ENCODE results near the gene PRDX3.

PRDX3 gene

DNA sequence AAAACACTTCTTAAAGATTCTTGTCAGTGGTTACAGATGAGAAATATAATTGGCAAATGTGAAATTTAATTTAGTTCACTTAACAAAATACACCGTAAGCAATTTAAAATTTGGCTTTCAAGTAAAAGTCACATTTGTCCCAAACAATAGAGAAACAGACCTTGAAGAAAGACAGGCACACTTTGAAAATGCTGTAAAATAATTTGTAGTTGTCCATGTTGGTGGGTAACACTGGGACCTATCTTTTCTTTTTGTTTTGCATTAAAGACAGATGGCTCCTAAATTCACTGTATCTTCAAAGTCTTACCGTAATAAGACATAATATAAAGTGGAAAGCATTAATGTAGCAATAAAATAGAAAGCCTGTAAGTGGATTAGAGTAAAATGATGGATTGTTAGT is 32.0 kb upstream of the PRDX3 start:
- TF ChIP-seq, protein P1, sequence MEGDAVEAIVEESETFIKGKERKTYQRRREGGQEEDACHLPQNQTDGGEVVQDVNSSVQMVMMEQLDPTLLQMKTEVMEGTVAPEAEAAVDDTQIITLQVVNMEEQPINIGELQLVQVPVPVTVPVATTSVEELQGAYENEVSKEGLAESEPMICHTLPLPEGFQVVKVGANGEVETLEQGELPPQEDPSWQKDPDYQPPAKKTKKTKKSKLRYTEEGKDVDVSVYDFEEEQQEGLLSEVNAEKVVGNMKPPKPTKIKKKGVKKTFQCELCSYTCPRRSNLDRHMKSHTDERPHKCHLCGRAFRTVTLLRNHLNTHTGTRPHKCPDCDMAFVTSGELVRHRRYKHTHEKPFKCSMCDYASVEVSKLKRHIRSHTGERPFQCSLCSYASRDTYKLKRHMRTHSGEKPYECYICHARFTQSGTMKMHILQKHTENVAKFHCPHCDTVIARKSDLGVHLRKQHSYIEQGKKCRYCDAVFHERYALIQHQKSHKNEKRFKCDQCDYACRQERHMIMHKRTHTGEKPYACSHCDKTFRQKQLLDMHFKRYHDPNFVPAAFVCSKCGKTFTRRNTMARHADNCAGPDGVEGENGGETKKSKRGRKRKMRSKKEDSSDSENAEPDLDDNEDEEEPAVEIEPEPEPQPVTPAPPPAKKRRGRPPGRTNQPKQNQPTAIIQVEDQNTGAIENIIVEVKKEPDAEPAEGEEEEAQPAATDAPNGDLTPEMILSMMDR (IDR thresholded peaks at IDR 0.05; ENCODE audit: low read depth, low read length): no peak
- no peak for DNase-seq (ENCODE audit: extremely low read depth, low read depth)

DNA sequence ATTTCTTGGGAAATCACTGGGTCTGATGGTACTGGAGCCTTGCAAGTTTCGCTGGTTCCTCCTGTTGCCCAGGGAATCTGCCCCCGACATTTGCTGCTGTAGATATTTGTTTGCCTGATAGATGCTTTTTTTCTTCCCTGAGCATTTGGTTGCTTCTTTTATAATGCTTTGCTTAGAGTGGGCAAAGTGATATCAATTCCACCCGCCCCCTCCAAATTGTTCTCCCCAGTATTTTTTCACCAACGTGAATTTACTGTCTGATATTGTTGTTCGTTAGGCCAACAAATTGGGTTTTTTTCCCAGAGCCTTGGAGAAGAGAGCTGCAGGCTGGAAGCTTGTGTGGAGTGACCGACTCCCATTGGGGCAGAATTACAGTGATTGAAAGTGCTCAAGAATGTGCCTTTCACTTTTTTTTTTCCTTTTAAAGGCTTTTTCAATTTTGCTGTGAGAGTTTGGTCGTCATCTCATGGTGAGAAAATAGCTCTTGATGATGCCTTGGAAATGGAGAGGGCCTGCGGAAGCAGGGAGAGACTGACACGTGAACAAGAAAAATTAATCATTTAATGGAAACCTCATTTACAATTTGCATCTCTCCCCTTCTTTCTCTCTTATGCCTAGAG is 31.2 kb upstream of the PRDX3 start:
- TF ChIP-seq, protein P1 (IDR thresholded peaks at IDR 0.05; ENCODE audit: low read depth, low read length): no peak
- no peak for DNase-seq (ENCODE audit: extremely low read depth, low read depth)

DNA sequence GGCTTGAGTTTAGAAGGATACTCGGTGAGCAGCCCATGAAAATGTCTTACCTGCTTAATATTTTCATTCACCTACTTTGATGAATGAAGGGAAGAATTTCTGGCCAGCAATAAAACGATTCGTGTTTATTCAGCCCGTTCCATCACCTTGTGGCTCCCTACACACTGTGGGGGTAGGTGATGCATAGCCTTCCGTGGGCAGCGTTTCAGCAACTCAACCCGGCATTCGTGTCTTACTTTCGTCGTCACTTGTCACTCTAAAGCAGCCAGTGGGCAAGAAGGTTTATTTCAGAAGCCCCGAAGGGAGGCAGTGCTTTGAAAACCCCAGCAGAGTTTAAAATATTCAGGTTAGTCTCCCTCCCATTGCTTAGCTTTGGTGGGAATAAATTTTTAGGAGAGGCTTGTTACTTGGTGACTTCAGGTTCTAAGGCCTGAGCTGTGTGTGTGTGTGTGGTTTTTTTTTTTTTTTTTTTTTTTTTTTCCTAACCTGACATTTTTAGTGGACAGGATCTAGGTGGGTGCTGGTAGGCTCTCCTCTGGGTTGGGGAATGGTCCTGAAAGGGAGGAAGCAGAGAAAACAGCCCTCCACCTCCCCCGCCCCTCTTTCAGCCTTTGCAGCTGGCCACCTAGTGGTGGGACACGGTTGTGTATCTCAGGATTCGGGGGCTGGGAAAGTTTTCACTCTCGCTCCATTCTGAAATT is 30.6 kb upstream of the PRDX3 start:
- no peak for DNase-seq (ENCODE audit: extremely low read depth, low read depth)
- TF ChIP-seq, protein P1 (IDR thresholded peaks at IDR 0.05; ENCODE audit: low read depth, low read length): peak; percentile 87

DNA sequence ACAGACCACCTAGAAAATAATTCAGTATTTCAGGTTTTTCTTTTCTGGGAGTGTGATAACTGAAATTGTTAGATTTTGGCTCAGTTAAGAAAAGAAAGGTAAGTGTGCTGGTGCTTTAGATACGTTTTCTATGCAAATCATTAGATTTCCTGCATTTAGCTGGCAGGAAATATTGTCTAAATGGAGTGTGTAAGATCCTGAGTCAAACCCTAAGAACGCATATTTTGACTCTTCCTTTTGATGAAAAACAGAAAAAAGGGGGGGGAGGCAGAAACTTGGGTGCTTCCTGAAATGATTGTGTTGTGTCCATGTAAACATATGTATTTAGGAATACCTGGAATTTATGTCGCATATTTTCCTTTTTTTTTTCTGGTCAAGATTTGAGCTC is 29.9 kb upstream of the PRDX3 start:
- no peak for DNase-seq (ENCODE audit: extremely low read depth, low read depth)

DNA sequence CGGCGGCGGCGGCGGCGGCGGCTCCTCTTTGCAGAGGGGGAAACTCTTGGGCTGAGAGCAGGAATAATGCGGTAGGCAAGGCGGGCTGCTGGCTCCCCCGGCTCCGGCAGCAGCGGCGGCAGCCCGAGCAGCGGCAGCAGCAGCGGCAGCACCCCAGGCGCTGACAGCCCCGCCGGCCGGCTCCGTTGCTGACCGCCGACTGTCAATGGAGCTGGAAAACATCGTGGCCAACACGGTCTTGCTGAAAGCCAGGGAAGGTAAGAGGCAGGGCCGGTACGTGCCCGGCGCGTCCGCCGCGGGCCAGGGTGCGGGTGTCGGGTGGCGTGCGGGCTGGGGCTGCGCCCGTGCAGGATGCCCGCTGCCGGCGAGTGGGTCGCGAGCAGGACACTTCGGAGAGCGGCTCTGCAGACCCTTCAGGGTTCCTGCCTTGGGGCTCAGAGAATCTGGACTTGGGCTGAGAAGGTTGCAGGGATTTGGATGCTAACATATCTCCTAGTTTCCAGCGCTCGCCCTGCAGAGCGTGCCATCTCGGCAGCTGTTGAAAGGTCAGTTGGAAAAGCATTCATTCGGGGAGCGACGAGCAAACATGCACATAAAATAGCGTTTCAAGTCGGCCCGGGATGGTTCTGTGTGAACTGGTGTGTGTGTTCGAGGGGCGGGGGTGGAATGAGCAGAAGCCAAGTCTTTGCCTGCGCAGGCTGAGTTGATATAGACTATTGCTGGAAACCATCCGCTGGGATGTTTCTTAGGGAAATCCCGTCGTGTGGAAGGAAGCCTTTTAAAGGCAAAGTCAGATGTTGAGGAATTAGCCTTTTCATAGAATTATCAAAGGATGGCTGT is 29.3 kb upstream of the PRDX3 start:
- no peak for DNase-seq (ENCODE audit: extremely low read depth, low read depth)
- TF ChIP-seq, protein P1 (IDR thresholded peaks at IDR 0.05; ENCODE audit: low read depth, low read length): no peak

More for the DNA sequence above, 29.9 kb upstream of the PRDX3 start:
- TF ChIP-seq, protein P1 (IDR thresholded peaks at IDR 0.05; ENCODE audit: low read depth, low read length): no peak

DNA sequence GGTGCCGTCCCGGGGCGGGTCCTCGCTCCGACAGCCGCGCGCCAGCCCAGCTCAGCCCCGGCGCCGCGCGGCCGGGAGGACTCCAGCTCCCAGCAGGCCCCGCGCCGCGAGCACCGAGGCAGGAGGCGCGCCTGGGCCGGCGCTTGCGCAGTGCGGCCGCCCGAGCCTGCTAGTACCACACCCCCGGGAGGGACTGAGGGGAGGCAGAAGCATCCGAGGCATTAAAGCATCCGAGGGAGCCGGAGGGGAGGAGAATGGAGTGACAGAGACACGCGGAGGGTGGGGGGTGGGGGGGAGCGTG is 28.7 kb upstream of the PRDX3 start, which contains the start of gene GRK5:
Gene GRK5, plus strand, starts transcription at position 206 of the 301 bp plus-strand sequence. CDS start 347 bp downstream, outside the sequence.
- TF ChIP-seq, protein P1 (IDR thresholded peaks at IDR 0.05; ENCODE audit: low read depth, low read length): no peak
- peak; percentile 97 for DNase-seq (ENCODE audit: extremely low read depth, low read depth)
